KMS-11 (cell line): ENCODE data around the gene FBXL17.

Experiments
- H2AFZ ChIP-seq: fragments of 200-600 bp; sonication (generic); 2 replicates; pipeline ENCODE4 v1.6.1; 2016; ENCODE audit warnings: antibody characterized with exemption, mixed run types, low read depth
- H3K27ac ChIP-seq: fragments of 200-600 bp; sonication (generic); 2 replicates; pipeline ENCODE4 v1.6.1; 2016; ENCODE audit warnings: mild to moderate bottlenecking, mixed run types
- H3K27me3 ChIP-seq: fragments of 200-600 bp; sonication (generic); 2 replicates; pipeline ENCODE4 v1.6.1; 2017; ENCODE audit warnings: mild to moderate bottlenecking, low read depth, mixed run types, moderate library complexity; ENCODE audit not compliant: insufficient read depth
- H3K36me3 ChIP-seq: fragments of 200-600 bp; sonication (generic); 2 replicates; pipeline ENCODE4 v1.6.1; 2017; ENCODE audit warnings: mild to moderate bottlenecking, mixed run types; ENCODE audit not compliant: insufficient read depth
- H3K4me1 ChIP-seq: fragments of 200-600 bp; sonication (generic); 2 replicates; pipeline ENCODE4 v1.6.1; 2016; ENCODE audit warnings: mild to moderate bottlenecking, low read depth, mixed run types; ENCODE audit not compliant: poor library complexity, severe bottlenecking
- H3K4me2 ChIP-seq: fragments of 200-600 bp; sonication (generic); 2 replicates; pipeline ENCODE4 v1.7.0; 2016; ENCODE audit warnings: mild to moderate bottlenecking, mixed run types
- H3K4me3 ChIP-seq: fragments of 200-600 bp; sonication (generic); IDR thresholded peaks from 2 replicates; pipeline ENCODE4 v1.6.1; 2017; ENCODE audit warnings: low read depth, low read length, mixed read lengths; ENCODE audit not compliant: insufficient read depth
- H3K79me2 ChIP-seq: fragments of 200-600 bp; sonication (generic); 2 replicates; pipeline ENCODE4 v1.6.1; 2016; ENCODE audit warnings: low read depth, mixed run types; ENCODE audit not compliant: insufficient read depth
- H3K9ac ChIP-seq: fragments of 200-600 bp; sonication (generic); 2 replicates; pipeline ENCODE4 v1.6.1; 2016; ENCODE audit warnings: mild to moderate bottlenecking, mixed run types
- H4K20me1 ChIP-seq: fragments of 200-600 bp; sonication (generic); 2 replicates; pipeline ENCODE4 v1.6.1; 2016; ENCODE audit warnings: mild to moderate bottlenecking, mixed run types; ENCODE audit not compliant: insufficient read depth
- TF ChIP-seq, protein P1 (sequence below): fragments of 200-600 bp; sonication (generic); conservative IDR thresholded peaks from 2 replicates; pipeline ENCODE4 v1.6.1; 2017; ENCODE audit warnings: low read depth, mild to moderate bottlenecking, antibody characterized with exemption, low read length, moderate library complexity, mixed read lengths

Gene FBXL17

GRCh38 chr5:108061941-108062340 is 320.0 kb downstream of the FBXL17 start:
- Histone ChIP-seq H3K79me2 (no peaks in the 10 kb centered on the region), H3K27me3 (no peaks in the 10 kb centered on the region)
- TF ChIP-seq, protein P1, sequence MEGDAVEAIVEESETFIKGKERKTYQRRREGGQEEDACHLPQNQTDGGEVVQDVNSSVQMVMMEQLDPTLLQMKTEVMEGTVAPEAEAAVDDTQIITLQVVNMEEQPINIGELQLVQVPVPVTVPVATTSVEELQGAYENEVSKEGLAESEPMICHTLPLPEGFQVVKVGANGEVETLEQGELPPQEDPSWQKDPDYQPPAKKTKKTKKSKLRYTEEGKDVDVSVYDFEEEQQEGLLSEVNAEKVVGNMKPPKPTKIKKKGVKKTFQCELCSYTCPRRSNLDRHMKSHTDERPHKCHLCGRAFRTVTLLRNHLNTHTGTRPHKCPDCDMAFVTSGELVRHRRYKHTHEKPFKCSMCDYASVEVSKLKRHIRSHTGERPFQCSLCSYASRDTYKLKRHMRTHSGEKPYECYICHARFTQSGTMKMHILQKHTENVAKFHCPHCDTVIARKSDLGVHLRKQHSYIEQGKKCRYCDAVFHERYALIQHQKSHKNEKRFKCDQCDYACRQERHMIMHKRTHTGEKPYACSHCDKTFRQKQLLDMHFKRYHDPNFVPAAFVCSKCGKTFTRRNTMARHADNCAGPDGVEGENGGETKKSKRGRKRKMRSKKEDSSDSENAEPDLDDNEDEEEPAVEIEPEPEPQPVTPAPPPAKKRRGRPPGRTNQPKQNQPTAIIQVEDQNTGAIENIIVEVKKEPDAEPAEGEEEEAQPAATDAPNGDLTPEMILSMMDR, result no peak

DNA sequence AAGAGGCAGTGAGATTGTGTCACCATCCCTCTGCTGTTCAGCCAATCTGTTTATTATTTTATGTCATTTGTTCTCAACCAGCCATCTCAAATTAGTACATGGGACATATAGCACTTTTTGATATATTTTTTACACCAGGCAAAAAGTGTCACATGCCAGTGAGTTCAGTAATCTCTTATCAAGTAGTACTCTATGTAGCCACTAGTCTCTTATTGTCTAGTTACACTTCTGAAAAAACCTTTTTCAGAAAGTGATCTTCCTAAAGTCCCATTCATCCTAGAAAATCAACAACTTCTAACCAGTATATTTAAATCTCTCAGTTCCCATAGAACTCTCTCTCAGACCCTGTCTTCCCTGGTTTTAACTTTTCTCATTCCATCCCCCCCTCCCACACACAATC is 321.6 kb downstream of the FBXL17 start:
- Histone ChIP-seq H3K4me3 (no peak overlapping the region), H4K20me1 (no peaks in the 10 kb centered on the region), H3K27me3 (no peaks in the 10 kb centered on the region), H3K4me2 (no peak overlapping the region), H3K27ac (no peak overlapping the region), H3K4me1 (no peaks in the 10 kb centered on the region), H3K79me2 (no peaks in the 10 kb centered on the region), H2AFZ (no peak overlapping the region), H3K36me3 (no peaks in the 10 kb centered on the region), H3K9ac (no peak overlapping the region)
- TF ChIP-seq, protein P1, result no peak

More at GRCh38 chr5:108061941-108062340, 320.0 kb downstream of the FBXL17 start:
- H4K20me1 ChIP-seq, result no peaks in the 10 kb centered on the region
- H2AFZ ChIP-seq, result no peak overlapping the region
- H3K36me3 ChIP-seq, result no peaks in the 10 kb centered on the region
- no peak overlapping the region for H3K4me2 ChIP-seq
- no peak overlapping the region for H3K27ac ChIP-seq
- H3K4me1 ChIP-seq, result no peaks in the 10 kb centered on the region
- H3K9ac ChIP-seq, result no peak overlapping the region
- H3K4me3 ChIP-seq, result no peak overlapping the region

DNA sequence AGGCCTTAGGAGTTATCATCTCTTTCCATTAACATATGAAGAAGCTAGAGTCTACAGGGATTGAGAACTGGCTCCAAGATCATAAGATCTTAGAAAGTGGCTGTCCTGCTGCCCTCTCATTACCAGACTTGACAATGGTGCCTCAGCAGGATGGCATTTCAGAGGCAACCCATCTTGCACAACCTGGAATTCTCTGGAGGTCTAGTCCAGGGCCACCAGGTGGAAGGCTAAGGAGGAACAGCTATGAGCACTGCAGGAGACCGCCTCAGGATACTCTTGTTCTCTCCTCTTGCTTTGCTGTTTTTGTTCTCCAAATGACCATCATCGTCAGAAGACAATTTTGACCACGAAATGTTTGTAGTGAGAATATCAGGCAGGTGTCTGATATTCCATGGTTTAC is 322.6 kb downstream of the FBXL17 start:
- H3K79me2 ChIP-seq, result no peaks in the 10 kb centered on the region
- no peak overlapping the region for H3K9ac ChIP-seq

GRCh38 chr5:108054349-108054748 is 327.5 kb downstream of the FBXL17 start:
- no peak overlapping the region for H3K27ac ChIP-seq
- H4K20me1 ChIP-seq, result no peaks in the 10 kb centered on the region
- TF ChIP-seq, protein P1, result no peak
- H3K4me3 ChIP-seq, result no peak overlapping the region
- H3K9ac ChIP-seq, result no peak overlapping the region
- no peak overlapping the region for H3K4me2 ChIP-seq
- no peaks in the 10 kb centered on the region for H3K36me3 ChIP-seq
- no peaks in the 10 kb centered on the region for H3K79me2 ChIP-seq
- H3K4me1 ChIP-seq, result no peaks in the 10 kb centered on the region
- H3K27me3 ChIP-seq, result no peaks in the 10 kb centered on the region
- no peak overlapping the region for H2AFZ ChIP-seq

More for the DNA sequence above, 322.6 kb downstream of the FBXL17 start:
- Histone ChIP-seq H3K36me3 (no peaks in the 10 kb centered on the region), H3K27ac (no peak overlapping the region), H3K4me1 (no peaks in the 10 kb centered on the region), H3K4me2 (no peak overlapping the region), H4K20me1 (no peaks in the 10 kb centered on the region), H3K27me3 (no peaks in the 10 kb centered on the region), H2AFZ (no peak overlapping the region), H3K4me3 (no peak overlapping the region)
- TF ChIP-seq, protein P1, result no peak
